GM23338 (cell line): Measurements from ENCODE around the gene ZNFX1. TPM values are rescaled to one million over a fixed set of nuclear protein-coding genes. Genes with fewer than 3 reads are reported as not detected.

ENCODE experiments used
- ATAC-seq: fragments of 200-7000 bp; cut with Tn5 transposase; 3 replicates; pipeline ENCODE4 v1.9.1; 2020
- DNase-seq: peaks from one replicate; pipeline ENCODE4 v3.0.0-alpha.2; 2015; ENCODE audit warnings: low spot score
- H2AFZ ChIP-seq: fragments of 200-600 bp; sonication (generic); 2 replicates; pipeline ENCODE4 v1.8.0; 2016; ENCODE audit warnings: antibody characterized with exemption, mild to moderate bottlenecking, moderate library complexity
- H3F3A ChIP-seq: fragments of 200-600 bp; sonication (generic); replicated peaks from 2 replicates; pipeline ENCODE4 v1.8.0; 2017; ENCODE audit warnings: antibody characterized with exemption, mixed run types, low read depth
- H3K27ac ChIP-seq: fragments of 200-600 bp; sonication (generic); 2 replicates; pipeline ENCODE4 v1.6.1; 2016; ENCODE audit warnings: low read depth
- H3K27me3 ChIP-seq: fragments of 200-600 bp; sonication (generic); 2 replicates; pipeline ENCODE4 v1.8.0; 2016; ENCODE audit warnings: mild to moderate bottlenecking, mixed run types, moderate library complexity; ENCODE audit not compliant: insufficient read depth
- H3K36me3 ChIP-seq: fragments of 200-600 bp; sonication (generic); 2 replicates; pipeline ENCODE4 v1.8.0; 2016; ENCODE audit warnings: mild to moderate bottlenecking; ENCODE audit not compliant: insufficient read depth
- H3K4me1 ChIP-seq: fragments of 200-600 bp; sonication (generic); 2 replicates; pipeline ENCODE4 v1.8.0; 2016; ENCODE audit warnings: mild to moderate bottlenecking, moderate library complexity; ENCODE audit not compliant: insufficient read depth
- H3K4me2 ChIP-seq: fragments of 200-600 bp; sonication (generic); 2 replicates; pipeline ENCODE4 v1.7.1; 2017; ENCODE audit warnings: mixed run types
- H3K4me3 ChIP-seq: fragments of 200-600 bp; sonication (generic); 2 replicates; pipeline ENCODE4 v1.6.1; 2016; ENCODE audit warnings: mixed run types
- H3K79me2 ChIP-seq: fragments of 200-600 bp; sonication (generic); replicated peaks from 2 replicates; pipeline ENCODE4 v1.8.0; 2017; ENCODE audit warnings: mild to moderate bottlenecking; ENCODE audit not compliant: insufficient read depth
- H3K9me2 ChIP-seq: fragments of 200-600 bp; sonication (generic); 2 replicates; pipeline ENCODE4 v1.8.0; 2017; ENCODE audit not compliant: insufficient read depth
- H4K20me1 ChIP-seq: fragments of 200-600 bp; sonication (generic); replicated peaks from 2 replicates; pipeline ENCODE4 v1.8.0; 2017; ENCODE audit warnings: mild to moderate bottlenecking; ENCODE audit not compliant: insufficient read depth
- H3K27ac Mint-ChIP-seq: 2 replicates; pipeline ENCODE4 v1.8.0; 2020; ENCODE audit warnings: inconsistent platforms, mild to moderate bottlenecking, moderate library complexity, mixed read lengths
- H3K27me3 Mint-ChIP-seq: 3 replicates; pipeline ENCODE4 v1.8.0; 2022; ENCODE audit warnings: low read depth, mild to moderate bottlenecking, moderate library complexity, mixed read lengths, inconsistent platforms; ENCODE audit not compliant: insufficient read depth, poor library complexity
- H3K36me3 Mint-ChIP-seq: 3 replicates; pipeline ENCODE4 v1.8.0; 2021; ENCODE audit warnings: low read depth, mild to moderate bottlenecking, inconsistent platforms, moderate library complexity, mixed read lengths
- H3K4me1 Mint-ChIP-seq: 3 replicates; pipeline ENCODE4 v1.8.0; 2020; ENCODE audit warnings: mild to moderate bottlenecking, inconsistent platforms, mixed read lengths
- H3K4me3 Mint-ChIP-seq: 3 replicates; pipeline ENCODE4 v1.8.0; 2021; ENCODE audit warnings: moderate library complexity, mild to moderate bottlenecking, inconsistent platforms, mixed read lengths
- H3K9me3 Mint-ChIP-seq: 3 replicates; pipeline ENCODE4 v1.8.0; 2020; ENCODE audit warnings: moderate library complexity, mild to moderate bottlenecking, inconsistent platforms, mixed read lengths
- CREB1 ChIP-seq: fragments of 250-450 bp; sonication (Bioruptor Pico); IDR thresholded peaks from 2 replicates; pipeline ENCODE4 v1.5.0; 2020; ENCODE audit warnings: low read depth, mild to moderate bottlenecking, moderate library complexity
- EZH2phosphoT487 ChIP-seq: fragments of 200-600 bp; sonication (generic); IDR thresholded peaks from one replicate; pipeline ENCODE4 v1.8.1; 2018; ENCODE audit warnings: antibody characterized with exemption; ENCODE audit not compliant: unreplicated experiment
- NANOG ChIP-seq: IDR thresholded peaks from 2 replicates; pipeline ENCODE4 v1.6.1; 2016; ENCODE audit warnings: antibody characterized with exemption, borderline replicate concordance
- POLR2AphosphoS5 ChIP-seq: IDR thresholded peaks from 2 replicates; pipeline ENCODE4 v1.6.1; 2016; ENCODE audit warnings: antibody characterized with exemption, low read depth
- polyA plus RNA-seq: library from polyadenylated mRNA; unstranded; fragments of >200 nt; fragmentation: Nextera tagmentation; extraction: Ambion mirVana; gene quantifications from 2 replicates; pipeline ENCODE4 v1.2.1, GENCODE V29; 2016
- total RNA-seq: library from RNA; depleted of rRNA; stranded (reverse); fragments of >200 nt; shearing (Covaris generic); gene quantifications from 2 replicates; pipeline ENCODE4 v1.2.3, GENCODE V29; 2014
- TF ChIP-seq, protein P1 (sequence below): IDR thresholded peaks from one replicate; pipeline ENCODE4 v1.6.1; 2018; ENCODE audit warnings: antibody characterized with exemption; ENCODE audit not compliant: unreplicated experiment
- TF ChIP-seq, protein P2 (sequence below), 2 experiments: fragments of 200-600 bp in 1 of 2; sonication (generic) in 1 of 2; conservative IDR thresholded peaks; 2 replicates each; pipeline versions ENCODE4 v1.5.1 to v1.6.1; 2016 to 2017; ENCODE audit warnings: antibody characterized with exemption in 2 of 2, low read depth in 2 of 2, mild to moderate bottlenecking in 2 of 2, moderate library complexity in 1 of 2
- TF ChIP-seq, protein P3 (sequence below): IDR thresholded peaks from 2 replicates; pipeline ENCODE4 v1.6.1; 2016; ENCODE audit warnings: antibody characterized with exemption
- TF ChIP-seq, protein P4 (sequence below): fragments of 250-450 bp; sonication (Bioruptor Pico); IDR thresholded peaks from 2 replicates; pipeline ENCODE4 v1.5.0; 2020; ENCODE audit warnings: mild to moderate bottlenecking, moderate library complexity

Gene ZNFX1
- total and polyA plus RNA-seq, 2 experiments from 2014 or later: 6.1 to 12.1 TPM

DNA sequence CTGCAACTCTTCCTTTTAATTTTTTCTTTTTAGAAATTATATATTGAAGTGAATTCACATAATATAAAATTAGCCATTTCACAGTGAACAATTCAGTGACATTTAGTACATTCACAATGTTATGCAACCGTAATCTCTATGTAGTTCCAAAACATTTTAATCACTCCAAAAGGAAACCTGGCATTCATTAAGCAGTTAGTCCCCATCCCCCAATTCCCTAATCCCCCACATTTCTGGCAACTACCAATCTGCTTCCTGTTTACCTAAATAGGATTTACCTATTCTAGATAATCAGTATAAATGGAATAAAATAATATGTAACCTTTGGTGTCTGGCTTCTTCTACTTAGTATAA is 67.1 kb downstream of the ZNFX1 start:
- Mint-ChIP-seq H3K9me3 (peaks cover 6% of the 10 kb centered on the region; the same call in 2 of the 3 replicates), H3K27ac (no peak overlapping the region), H3K27me3 (no peaks in the 10 kb centered on the region), H3K36me3 (no peaks in the 10 kb centered on the region; the same call in 2 of the 3 replicates), H3K4me1 (no peaks in the 10 kb centered on the region), H3K4me3 (no peak overlapping the region)
- Histone ChIP-seq H3K27ac (no peak overlapping the region), H3K27me3 (no peaks in the 10 kb centered on the region), H3K79me2 (no peaks in the 10 kb centered on the region), H3K4me1 (no peaks in the 10 kb centered on the region), H3K4me2 (no peak overlapping the region), H3K9me2 (peaks cover 3% of the 10 kb centered on the region; the same call in 1 of the 2 replicates), H3K4me3 (no peak overlapping the region), H2AFZ (no peak overlapping the region), H4K20me1 (no peaks in the 10 kb centered on the region), H3F3A (no peaks in the 10 kb centered on the region), H3K36me3 (no peaks in the 10 kb centered on the region)
- DNase-seq (no peak), ATAC-seq (no peak)
- TF ChIP-seq, protein P1, sequence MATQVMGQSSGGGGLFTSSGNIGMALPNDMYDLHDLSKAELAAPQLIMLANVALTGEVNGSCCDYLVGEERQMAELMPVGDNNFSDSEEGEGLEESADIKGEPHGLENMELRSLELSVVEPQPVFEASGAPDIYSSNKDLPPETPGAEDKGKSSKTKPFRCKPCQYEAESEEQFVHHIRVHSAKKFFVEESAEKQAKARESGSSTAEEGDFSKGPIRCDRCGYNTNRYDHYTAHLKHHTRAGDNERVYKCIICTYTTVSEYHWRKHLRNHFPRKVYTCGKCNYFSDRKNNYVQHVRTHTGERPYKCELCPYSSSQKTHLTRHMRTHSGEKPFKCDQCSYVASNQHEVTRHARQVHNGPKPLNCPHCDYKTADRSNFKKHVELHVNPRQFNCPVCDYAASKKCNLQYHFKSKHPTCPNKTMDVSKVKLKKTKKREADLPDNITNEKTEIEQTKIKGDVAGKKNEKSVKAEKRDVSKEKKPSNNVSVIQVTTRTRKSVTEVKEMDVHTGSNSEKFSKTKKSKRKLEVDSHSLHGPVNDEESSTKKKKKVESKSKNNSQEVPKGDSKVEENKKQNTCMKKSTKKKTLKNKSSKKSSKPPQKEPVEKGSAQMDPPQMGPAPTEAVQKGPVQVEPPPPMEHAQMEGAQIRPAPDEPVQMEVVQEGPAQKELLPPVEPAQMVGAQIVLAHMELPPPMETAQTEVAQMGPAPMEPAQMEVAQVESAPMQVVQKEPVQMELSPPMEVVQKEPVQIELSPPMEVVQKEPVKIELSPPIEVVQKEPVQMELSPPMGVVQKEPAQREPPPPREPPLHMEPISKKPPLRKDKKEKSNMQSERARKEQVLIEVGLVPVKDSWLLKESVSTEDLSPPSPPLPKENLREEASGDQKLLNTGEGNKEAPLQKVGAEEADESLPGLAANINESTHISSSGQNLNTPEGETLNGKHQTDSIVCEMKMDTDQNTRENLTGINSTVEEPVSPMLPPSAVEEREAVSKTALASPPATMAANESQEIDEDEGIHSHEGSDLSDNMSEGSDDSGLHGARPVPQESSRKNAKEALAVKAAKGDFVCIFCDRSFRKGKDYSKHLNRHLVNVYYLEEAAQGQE: no peak
- TF ChIP-seq, protein P2, sequence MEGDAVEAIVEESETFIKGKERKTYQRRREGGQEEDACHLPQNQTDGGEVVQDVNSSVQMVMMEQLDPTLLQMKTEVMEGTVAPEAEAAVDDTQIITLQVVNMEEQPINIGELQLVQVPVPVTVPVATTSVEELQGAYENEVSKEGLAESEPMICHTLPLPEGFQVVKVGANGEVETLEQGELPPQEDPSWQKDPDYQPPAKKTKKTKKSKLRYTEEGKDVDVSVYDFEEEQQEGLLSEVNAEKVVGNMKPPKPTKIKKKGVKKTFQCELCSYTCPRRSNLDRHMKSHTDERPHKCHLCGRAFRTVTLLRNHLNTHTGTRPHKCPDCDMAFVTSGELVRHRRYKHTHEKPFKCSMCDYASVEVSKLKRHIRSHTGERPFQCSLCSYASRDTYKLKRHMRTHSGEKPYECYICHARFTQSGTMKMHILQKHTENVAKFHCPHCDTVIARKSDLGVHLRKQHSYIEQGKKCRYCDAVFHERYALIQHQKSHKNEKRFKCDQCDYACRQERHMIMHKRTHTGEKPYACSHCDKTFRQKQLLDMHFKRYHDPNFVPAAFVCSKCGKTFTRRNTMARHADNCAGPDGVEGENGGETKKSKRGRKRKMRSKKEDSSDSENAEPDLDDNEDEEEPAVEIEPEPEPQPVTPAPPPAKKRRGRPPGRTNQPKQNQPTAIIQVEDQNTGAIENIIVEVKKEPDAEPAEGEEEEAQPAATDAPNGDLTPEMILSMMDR (conservative IDR thresholded peaks at IDR 0.05; ENCODE audit: low read depth in 2 of 2): no peak
- TF ChIP-seq, protein P3, sequence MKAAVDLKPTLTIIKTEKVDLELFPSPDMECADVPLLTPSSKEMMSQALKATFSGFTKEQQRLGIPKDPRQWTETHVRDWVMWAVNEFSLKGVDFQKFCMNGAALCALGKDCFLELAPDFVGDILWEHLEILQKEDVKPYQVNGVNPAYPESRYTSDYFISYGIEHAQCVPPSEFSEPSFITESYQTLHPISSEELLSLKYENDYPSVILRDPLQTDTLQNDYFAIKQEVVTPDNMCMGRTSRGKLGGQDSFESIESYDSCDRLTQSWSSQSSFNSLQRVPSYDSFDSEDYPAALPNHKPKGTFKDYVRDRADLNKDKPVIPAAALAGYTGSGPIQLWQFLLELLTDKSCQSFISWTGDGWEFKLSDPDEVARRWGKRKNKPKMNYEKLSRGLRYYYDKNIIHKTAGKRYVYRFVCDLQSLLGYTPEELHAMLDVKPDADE: no peak
- TF ChIP-seq CREB1 (CRISPR knock-in tag) (no peak), EZH2phosphoT487 (no peak), NANOG (no peak), POLR2AphosphoS5 (no peak)
- TF ChIP-seq, protein P4, sequence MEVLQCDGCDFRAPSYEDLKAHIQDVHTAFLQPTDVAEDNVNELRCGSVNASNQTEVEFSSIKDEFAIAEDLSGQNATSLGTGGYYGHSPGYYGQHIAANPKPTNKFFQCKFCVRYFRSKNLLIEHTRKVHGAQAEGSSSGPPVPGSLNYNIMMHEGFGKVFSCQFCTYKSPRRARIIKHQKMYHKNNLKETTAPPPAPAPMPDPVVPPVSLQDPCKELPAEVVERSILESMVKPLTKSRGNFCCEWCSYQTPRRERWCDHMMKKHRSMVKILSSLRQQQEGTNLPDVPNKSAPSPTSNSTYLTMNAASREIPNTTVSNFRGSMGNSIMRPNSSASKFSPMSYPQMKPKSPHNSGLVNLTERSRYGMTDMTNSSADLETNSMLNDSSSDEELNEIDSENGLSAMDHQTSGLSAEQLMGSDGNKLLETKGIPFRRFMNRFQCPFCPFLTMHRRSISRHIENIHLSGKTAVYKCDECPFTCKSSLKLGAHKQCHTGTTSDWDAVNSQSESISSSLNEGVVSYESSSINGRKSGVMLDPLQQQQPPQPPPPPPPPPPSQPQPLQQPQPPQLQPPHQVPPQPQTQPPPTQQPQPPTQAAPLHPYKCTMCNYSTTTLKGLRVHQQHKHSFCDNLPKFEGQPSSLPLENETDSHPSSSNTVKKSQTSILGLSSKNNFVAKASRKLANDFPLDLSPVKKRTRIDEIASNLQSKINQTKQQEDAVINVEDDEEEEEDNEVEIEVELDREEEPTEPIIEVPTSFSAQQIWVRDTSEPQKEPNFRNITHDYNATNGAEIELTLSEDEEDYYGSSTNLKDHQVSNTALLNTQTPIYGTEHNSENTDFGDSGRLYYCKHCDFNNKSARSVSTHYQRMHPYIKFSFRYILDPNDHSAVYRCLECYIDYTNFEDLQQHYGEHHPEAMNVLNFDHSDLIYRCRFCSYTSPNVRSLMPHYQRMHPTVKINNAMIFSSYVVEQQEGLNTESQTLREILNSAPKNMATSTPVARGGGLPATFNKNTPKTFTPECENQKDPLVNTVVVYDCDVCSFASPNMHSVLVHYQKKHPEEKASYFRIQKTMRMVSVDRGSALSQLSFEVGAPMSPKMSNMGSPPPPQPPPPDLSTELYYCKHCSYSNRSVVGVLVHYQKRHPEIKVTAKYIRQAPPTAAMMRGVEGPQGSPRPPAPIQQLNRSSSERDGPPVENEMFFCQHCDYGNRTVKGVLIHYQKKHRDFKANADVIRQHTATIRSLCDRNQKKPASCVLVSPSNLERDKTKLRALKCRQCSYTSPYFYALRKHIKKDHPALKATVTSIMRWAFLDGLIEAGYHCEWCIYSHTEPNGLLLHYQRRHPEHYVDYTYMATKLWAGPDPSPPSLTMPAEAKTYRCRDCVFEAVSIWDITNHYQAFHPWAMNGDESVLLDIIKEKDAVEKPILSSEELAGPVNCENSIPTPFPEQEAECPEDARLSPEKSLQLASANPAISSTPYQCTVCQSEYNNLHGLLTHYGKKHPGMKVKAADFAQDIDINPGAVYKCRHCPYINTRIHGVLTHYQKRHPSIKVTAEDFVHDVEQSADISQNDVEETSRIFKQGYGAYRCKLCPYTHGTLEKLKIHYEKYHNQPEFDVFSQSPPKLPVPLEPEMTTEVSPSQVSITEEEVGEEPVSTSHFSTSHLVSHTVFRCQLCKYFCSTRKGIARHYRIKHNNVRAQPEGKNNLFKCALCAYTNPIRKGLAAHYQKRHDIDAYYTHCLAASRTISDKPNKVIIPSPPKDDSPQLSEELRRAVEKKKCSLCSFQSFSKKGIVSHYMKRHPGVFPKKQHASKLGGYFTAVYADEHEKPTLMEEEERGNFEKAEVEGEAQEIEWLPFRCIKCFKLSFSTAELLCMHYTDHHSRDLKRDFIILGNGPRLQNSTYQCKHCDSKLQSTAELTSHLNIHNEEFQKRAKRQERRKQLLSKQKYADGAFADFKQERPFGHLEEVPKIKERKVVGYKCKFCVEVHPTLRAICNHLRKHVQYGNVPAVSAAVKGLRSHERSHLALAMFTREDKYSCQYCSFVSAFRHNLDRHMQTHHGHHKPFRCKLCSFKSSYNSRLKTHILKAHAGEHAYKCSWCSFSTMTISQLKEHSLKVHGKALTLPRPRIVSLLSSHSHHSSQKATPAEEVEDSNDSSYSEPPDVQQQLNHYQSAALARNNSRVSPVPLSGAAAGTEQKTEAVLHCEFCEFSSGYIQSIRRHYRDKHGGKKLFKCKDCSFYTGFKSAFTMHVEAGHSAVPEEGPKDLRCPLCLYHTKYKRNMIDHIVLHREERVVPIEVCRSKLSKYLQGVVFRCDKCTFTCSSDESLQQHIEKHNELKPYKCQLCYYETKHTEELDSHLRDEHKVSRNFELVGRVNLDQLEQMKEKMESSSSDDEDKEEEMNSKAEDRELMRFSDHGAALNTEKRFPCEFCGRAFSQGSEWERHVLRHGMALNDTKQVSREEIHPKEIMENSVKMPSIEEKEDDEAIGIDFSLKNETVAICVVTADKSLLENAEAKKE (CRISPR knock-in tag): no peak
